Measurements from ENCODE around the gene EIF4G1. TPM values are rescaled to one million over a fixed set of nuclear protein-coding genes. Genes with fewer than 3 reads are reported as not detected.
A peak's percentile ranks its signal among the peaks of the same experiment; 100 is the strongest.

Gene EIF4G1
- total RNA-seq, 4 donors from 2014 or later, result 135 to 453 (median 217) TPM

- no peaks in the 10 kb centered on the region for H3K4me1 ChIP-seq
- H3K4me3 ChIP-seq, result no peak overlapping the region
- no peak for DNase-seq
- in situ Hi-C loops (cut with MboI; ENCODE audit: low pct_ligation_motif_present in 1 of 4, low pct_unique_long_range_greater_than_20kb in 1 of 4, low sequenced_read_pairs in 3 of 4) (no loop called here), intact Hi-C loops (cut with DNase I; ENCODE audit: low total_unique reads) (no loop called here)
- TF ChIP-seq EP300 (IDR thresholded peaks at IDR 0.05; ENCODE audit: low read depth), result no peak
- TF ChIP-seq POLR2A (IDR thresholded peaks at IDR 0.05), result no peak
- TF ChIP-seq CTCF (IDR thresholded peaks at IDR 0.05), result no peak
- no peak for TF ChIP-seq POLR2AphosphoS5 (IDR thresholded peaks at IDR 0.05)
- H3K9me3 ChIP-seq, result no peaks in the 10 kb centered on the region
- no peaks in the 10 kb centered on the region for H3K36me3 ChIP-seq
- WGBS, 2 donors (ENCODE audit: low coverage in 1 of 2), result 94 to 100% methylated on average over 1 to 6 of the region's 6 CpGs
- H3K27ac ChIP-seq, result no peak overlapping the region
- H3K27me3 ChIP-seq, result peaks cover 55% of the 10 kb centered on the region
These were observed 37.0 kb upstream of the EIF4G1 start for GRCh38 chr3:184277366-184277765.

GRCh38 chr3:184282941-184283340 is 31.5 kb upstream of the EIF4G1 start:
- in situ Hi-C loops (cut with MboI; ENCODE audit: low pct_ligation_motif_present in 1 of 4, low pct_unique_long_range_greater_than_20kb in 1 of 4, low sequenced_read_pairs in 3 of 4), result no loop called here
- no peak for TF ChIP-seq EP300 (IDR thresholded peaks at IDR 0.05; ENCODE audit: low read depth)
- TF ChIP-seq POLR2AphosphoS5 (IDR thresholded peaks at IDR 0.05), result no peak
- no peak for TF ChIP-seq POLR2A (IDR thresholded peaks at IDR 0.05)
- no peak for TF ChIP-seq CTCF (IDR thresholded peaks at IDR 0.05)
- WGBS, 2 donors (ENCODE audit: low coverage in 1 of 2), result 77 to 80% methylated on average over 1 to 4 of the region's 4 CpGs
- intact Hi-C loops (cut with DNase I; ENCODE audit: low total_unique reads), result no loop called here
- no peaks in the 10 kb centered on the region for H3K9me3 ChIP-seq
- H3K27me3 ChIP-seq, result peaks cover 4% of the 10 kb centered on the region
- H3K4me3 ChIP-seq, result no peak overlapping the region
- H3K4me1 ChIP-seq, result no peaks in the 10 kb centered on the region
- DNase-seq, result no peak
- H3K36me3 ChIP-seq, result no peaks in the 10 kb centered on the region
- H3K27ac ChIP-seq, result no peak overlapping the region

DNA sequence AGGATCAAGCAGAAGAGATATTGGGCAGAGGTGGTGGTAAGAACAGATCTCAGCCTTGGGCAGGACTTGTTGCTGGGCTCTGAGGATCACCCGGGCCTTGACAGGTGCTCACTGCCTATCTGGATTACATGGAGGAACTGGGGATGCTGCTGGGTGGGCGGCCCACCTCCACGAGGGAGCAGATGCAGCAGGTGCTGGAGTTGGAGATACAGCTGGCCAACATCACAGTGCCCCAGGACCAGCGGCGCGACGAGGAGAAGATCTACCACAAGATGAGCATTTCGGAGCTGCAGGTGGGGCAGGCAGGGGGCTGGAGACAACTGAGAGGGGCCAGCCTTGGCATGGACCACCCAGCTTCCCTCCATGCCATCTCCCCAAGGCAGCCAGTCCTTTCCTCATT is 30.7 kb upstream of the EIF4G1 start:
- intact Hi-C loops (cut with DNase I; ENCODE audit: low total_unique reads) (no loop called here), in situ Hi-C loops (cut with MboI; ENCODE audit: low pct_ligation_motif_present in 1 of 4, low pct_unique_long_range_greater_than_20kb in 1 of 4, low sequenced_read_pairs in 3 of 4) (no loop called here)
- Histone ChIP-seq H3K27me3 (peaks cover 5% of the 10 kb centered on the region), H3K9me3 (no peaks in the 10 kb centered on the region), H3K4me1 (no peaks in the 10 kb centered on the region), H3K36me3 (no peaks in the 10 kb centered on the region), H3K4me3 (no peak overlapping the region), H3K27ac (no peak overlapping the region)
- WGBS, 2 donors (ENCODE audit: low coverage in 1 of 2), result 86 to 93% methylated on average over 5 to 8 of the region's 8 CpGs
- DNase-seq, result no peak
- TF ChIP-seq EP300 (IDR thresholded peaks at IDR 0.05; ENCODE audit: low read depth), result no peak
- TF ChIP-seq POLR2AphosphoS5 (IDR thresholded peaks at IDR 0.05), result no peak
- no peak for TF ChIP-seq POLR2A (IDR thresholded peaks at IDR 0.05)
- no peak for TF ChIP-seq CTCF (IDR thresholded peaks at IDR 0.05)

DNA sequence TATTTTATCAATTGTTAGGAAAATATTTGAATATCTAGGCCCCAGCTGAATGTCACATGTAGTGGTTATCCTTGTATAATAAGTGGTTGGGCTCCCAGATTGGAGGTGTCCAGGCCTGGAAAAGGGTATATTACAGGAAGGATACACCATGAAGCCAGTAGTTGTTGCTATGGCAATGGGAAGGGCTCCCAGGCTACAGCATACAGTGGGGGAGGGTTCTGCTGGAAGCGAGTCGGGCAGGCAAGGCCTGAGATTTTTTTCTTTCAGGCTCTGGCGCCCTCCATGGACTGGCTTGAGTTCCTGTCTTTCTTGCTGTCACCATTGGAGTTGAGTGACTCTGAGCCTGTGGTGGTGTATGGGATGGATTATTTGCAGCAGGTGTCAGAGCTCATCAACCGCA is 29.7 kb upstream of the EIF4G1 start:
- Histone ChIP-seq H3K4me3 (no peak overlapping the region), H3K9me3 (no peaks in the 10 kb centered on the region), H3K27ac (no peak overlapping the region), H3K4me1 (no peaks in the 10 kb centered on the region), H3K27me3 (peaks cover 11% of the 10 kb centered on the region), H3K36me3 (no peaks in the 10 kb centered on the region)
- no peak for DNase-seq
- peak in 3 of 5 experiments; percentile 6 to 14 (median 11) for TF ChIP-seq CTCF (IDR thresholded peaks at IDR 0.05)
- no peak for TF ChIP-seq POLR2A (IDR thresholded peaks at IDR 0.05)
- no peak for TF ChIP-seq EP300 (IDR thresholded peaks at IDR 0.05; ENCODE audit: low read depth)
- no peak for TF ChIP-seq POLR2AphosphoS5 (IDR thresholded peaks at IDR 0.05)
- intact Hi-C loops (cut with DNase I; ENCODE audit: low total_unique reads) (no loop called here), in situ Hi-C loops (cut with MboI; ENCODE audit: low pct_ligation_motif_present in 1 of 4, low pct_unique_long_range_greater_than_20kb in 1 of 4, low sequenced_read_pairs in 3 of 4) (no loop called here)
- 13% methylated on average over 4 of the region's 4 CpGs; no CpG with 5 or more reads in 1 of the 2 donors for WGBS, 2 donors (ENCODE audit: low coverage in 1 of 2)
